GM19463 (cell line): Measurements from ENCODE around the gene BRD7.

Experiments used
- ATAC-seq: cut with Tn5 transposase; IDR thresholded peaks from one replicate; pipeline ENCODE4 v1.9.1; 2021; ENCODE audit warnings: mild to moderate bottlenecking, moderate library complexity; ENCODE audit not compliant: unreplicated experiment

BRD7 gene

DNA sequence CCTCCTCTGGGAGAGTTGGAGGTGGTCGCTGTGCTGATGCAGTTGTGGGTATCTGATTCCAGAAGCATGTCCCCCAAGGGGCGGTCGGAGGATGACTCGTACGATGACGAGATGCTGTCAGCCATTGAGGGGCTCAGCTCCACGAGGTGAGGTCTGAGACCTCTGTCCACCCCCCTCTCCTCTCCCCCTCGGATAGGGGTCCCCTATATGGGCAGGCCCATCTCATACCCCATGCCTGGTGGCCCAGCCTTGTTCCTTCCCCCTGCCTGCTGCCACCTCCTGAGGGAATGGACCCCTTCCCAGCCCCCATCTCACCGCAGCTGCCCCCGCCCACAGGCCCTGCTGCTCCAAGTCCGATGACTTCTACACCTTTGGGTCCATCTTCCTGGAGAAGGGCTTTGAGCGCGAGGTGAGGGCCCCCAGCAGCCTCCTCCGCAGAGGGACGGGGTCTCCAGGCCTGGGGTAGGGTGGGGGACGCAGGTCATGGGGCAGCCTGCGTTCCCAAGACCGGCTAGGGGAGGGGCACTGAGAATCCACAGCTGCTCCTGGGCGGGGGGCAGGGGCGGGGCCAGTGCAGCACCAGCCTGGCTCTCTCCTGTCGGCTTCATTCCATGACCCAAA, 63.2 kb downstream of the BRD7 start:
- ATAC-seq = no peak

DNA sequence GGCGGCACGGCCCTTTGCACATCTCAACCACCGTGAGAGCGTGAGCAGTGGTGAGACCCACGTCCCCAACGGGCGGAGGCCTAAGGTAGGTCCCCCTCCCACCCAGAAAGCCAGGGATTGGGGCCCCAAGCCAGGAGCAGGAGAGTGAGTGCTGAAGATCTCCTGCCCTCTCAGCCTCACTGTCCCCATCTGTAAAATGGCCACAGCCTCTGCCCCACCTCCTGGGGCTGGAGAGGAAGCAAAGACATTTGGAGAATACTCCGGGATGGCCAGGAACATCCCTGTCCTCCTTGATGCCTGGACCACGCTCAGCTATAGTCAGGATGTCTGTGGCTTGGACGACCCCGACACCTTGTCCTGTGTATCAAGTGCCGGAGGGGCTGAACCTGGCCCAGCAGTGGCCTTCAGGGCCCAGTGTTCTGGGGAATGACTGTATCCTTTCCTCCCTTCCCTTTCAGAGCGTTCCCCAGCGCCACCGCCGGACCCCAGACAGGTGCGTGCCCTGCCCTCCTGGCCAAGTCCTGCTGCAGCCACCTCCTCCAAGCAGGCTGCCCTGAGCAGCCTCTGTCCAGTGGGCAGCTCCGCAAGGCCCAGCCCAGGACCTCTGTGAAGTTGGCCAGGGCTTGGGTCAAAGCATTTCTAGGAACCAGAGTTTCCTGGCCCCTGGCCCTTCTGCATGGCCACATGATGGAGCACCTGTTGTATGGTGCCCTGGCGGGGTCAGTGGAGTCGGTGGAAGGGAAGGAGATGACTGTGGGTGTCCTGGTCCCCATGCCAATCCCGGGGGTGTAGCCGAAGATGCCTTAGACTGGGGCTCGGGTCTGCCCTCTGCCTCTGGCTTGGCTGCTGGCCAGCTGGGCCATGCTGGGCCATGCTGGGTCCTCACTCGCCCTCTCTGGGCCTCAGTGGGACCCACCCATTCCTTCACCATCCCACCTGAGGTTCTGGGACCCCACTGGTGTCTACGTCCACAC, 64.0 kb downstream of the BRD7 start:
- no peak for ATAC-seq

DNA sequence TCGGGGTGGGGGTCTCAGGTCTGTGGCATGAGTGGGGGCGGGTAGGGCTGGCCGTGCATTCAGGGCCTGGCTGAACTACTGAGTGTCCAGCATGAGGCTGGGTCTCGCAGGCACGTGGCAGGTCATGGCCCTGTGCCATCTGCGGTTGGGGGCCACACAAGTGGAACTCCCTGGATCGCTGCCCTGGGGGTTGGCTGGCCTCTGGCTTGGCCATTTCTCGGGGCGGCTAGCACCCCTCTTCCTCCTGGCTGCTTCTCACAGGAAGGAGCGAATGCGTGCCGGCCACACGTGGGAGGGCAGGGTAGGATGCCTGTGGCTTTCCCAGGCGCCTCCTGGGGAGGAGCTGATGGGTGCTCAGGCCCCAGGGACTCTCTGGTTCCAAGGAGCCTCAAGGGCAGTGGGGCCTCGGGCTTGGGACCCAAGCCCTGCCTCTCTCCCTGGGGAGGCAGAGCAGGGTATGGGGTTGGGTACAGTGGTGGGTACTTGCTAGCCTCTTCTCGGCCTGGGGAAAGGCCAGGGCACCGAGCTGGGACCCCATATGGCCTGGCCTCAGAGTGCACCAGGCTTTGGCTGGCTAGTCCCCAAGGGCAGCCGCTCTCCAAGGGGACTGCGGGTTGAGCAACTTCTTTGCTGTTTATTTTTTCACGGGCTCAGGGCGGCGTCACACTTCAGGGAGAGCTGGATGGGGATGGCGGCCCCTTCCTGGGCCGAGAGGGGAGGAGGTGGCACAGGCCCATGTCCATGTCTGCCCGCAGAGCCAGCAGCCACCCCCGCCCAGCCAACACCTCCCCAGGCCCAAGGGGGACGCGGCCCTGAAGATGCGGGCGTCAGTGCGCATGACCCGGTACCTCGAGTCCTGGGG, 65.0 kb downstream of the BRD7 start:
- no peak for ATAC-seq

DNA sequence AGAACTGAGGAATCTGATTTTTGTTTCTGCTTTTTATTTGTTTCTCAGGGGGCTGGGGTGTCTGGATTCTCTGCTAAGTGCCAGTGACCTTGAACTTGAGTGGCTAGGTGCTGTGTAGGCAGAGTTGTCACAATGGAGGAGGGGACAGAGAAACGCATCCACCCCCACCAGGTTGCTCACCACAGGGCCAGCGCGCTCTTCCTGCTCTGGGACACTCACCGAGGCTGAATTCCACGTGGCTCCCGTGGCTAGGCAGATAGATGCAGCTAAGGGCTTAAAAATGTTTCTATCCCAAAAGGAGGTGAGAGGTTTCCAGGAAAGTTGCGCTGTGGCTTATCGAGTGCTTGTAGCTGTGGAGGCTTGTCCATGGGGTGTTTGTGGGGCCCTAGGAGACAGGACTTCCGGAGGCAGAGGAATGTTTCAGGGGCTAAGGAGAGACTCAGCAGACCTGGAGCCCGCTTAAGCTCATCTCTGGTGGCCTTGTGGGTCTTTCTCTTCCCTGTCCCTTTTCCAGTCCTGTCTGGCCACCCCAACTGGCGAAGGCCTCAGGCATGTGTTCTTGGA, 65.7 kb downstream of the BRD7 start:
- no peak for ATAC-seq

DNA sequence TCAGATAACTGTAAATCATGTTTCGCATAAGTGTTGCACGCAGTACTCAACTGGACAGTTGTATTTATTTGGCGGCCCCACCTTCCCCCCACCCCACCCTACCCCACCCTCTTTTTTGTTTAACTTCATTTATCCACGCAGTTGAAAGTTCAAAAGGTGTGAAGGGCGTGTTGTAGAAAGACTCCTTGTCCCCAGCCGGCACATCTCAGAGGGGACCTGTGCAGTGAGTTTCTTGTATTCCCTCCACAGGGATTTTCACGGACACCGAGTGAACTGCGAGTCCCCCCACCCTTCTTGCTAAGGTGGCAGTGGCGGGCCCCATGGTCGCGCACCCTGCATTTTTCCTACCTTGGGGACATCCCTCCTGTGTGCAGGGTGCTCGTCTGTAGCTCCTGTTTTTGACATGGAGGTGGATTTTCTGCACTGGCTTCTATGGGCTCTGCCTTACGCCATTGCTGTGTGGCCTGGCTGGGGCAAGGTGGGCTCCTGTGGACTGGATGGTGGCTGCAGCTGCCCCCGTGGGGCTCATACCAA, 66.2 kb downstream of the BRD7 start:
- no peak for ATAC-seq

DNA sequence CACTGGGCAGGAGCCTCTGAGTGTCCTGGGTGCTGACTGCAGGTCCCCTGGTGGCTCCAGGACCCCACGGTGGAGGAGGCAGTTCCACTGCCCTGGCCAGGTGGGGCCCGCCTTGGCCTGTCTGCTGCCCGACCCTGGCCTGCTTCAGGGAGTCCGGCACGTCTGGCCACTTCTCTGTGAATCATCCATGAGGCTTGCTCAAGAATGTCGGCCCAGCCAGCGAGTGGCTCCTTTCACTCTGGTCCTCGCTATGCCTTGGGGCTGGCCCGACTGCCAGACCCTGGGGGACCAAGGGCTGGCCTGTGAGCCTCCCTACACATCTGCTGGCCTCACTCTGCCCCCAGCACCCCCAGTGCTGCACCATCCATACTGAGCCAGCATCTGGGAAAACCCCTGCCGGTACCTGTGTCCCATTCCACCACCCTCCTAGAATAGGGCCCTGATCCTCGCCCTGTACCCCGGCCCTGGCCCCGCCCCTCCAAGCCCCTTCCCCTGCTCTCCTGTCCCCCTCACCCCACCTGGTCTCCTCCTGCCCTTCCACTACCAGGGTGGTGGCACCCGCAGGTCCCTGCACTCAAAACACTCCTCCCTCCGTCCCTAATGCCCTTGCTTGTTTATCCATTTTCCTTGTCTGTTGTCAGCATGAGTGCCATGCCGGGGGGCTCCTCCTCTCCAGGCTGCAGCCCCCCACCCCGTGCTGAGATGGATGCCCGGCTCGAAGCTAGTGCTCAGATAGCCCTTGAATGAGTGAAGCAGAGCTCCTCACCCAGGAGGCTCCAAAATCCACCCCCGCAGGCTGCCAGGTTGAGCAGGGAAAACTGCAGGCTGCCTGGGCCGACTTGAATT, 66.9 kb downstream of the BRD7 start:
- ATAC-seq = no peak

DNA sequence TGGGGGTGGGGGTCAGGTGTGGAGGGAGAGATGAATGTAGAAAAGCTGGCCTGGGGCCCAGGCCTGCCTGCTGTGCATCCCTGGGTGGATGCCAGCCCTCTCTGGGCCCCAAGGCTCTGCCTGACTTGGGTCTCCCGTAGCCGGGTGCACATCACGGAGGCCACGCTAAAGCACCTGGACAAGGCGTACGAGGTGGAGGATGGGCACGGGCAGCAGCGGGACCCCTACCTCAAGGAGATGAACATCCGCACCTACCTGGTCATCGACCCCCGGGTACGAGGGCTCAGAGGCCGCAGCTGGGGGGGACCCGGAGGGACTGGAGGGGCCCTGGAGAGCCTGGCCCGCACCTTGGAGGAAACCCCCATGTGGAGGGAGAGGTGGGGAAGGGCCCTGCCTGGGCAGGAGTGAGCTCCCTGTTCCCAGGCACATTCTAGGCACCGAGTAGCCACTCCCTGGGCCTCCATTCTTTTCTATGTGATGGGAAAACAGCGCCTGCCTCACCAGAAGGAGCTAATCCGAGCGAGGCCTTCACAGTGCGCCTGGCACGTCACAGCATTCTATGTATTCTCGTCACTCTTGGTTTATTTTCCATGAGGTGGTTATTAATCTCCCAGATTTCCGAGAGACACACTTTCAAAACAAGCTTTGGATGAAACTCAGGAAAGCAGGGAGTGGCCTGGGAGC, 67.7 kb downstream of the BRD7 start:
- no peak for ATAC-seq

DNA sequence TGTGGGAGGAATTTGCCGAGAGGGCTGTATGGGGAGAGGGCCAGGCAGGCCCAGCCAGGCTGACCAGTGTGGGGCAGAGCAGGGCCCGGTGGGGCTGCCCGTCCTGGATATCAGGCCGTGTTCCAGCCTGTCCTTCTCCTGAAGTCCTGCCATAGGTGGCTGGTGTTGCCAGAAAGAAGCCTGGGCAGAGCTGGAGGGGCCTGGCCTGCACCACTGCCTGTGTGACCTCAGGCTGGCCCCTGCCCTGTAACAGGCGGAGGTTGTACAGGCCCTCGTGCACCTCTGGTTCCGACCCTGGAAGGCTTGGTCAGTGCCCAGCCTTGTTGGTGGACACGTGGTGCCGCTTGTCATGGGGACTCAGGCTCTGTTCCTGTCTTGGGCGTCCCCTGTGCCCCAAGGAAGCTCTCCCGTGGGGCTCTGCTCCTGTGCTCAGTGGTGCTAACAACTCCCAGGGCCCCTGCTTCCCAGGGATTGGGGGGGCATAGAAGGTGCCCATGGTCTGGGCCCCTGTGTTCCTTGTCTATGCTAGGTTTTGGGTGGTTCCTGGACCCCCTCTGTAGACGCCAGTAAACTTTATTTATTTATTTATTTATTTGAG, 69.2 kb downstream of the BRD7 start:
- ATAC-seq = no peak

DNA sequence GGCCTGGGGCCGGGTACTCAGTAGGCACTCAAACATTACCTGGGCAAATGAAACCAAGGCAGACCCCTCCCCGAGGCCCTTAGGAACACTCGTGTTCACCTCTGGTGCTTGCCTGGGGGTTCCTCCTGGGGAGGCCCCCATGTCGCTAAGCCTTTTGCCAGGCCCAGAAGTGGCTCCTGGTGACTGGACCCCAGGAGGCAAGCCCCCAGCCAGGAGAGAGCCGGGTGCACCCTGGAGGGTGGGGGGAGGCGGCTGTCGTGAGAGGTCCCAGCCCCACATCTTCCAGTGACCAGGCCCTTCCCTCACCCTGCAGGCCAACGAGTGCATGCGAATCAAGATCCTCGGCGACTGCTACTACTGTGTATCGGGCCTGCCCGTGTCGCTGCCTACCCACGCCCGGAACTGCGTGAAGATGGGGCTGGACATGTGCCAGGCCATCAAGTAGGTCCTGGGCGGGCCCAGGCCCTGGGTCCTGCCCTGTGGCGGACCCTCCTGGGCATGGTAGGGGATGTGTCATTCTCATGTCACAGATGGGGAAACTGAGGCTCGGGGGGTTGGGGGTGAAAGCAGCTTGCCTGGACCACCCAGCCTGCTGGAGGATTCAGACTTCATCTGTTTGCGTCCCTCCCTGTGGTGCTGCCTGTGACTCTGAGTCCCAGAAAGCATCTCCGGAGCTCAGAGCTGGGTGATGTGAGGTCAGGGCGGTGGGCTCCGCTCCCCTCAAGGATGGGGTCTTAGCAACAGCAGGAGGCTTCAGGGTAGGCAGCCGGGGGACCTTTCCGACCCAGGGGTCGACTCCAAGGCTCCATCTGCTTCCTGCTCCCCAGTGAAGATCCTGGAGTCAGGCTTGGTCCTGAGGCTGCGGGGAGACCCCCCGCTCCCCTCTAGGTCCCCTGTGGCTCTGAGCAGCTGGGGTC, 69.9 kb downstream of the BRD7 start:
- ATAC-seq = no peak

DNA sequence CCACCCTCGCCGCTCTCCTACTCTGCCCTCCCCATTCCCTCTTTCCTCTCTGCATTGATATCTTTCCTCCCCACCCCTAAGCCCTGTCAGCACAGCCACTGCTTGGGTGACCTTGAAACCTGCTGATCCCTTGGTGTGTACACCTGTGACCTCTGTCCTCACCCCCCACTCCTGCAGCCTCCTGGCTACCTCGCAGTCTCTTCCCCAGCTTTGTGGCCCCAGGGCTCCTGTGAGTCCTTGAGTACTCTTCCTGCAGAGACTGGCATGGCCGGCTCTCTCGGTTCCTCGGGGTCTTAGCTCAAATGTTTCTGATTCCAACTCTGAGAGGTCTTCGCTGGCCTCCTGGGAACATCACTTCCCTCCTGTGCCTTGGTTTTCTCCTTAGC, 70.7 kb downstream of the BRD7 start:
- no peak for ATAC-seq

DNA sequence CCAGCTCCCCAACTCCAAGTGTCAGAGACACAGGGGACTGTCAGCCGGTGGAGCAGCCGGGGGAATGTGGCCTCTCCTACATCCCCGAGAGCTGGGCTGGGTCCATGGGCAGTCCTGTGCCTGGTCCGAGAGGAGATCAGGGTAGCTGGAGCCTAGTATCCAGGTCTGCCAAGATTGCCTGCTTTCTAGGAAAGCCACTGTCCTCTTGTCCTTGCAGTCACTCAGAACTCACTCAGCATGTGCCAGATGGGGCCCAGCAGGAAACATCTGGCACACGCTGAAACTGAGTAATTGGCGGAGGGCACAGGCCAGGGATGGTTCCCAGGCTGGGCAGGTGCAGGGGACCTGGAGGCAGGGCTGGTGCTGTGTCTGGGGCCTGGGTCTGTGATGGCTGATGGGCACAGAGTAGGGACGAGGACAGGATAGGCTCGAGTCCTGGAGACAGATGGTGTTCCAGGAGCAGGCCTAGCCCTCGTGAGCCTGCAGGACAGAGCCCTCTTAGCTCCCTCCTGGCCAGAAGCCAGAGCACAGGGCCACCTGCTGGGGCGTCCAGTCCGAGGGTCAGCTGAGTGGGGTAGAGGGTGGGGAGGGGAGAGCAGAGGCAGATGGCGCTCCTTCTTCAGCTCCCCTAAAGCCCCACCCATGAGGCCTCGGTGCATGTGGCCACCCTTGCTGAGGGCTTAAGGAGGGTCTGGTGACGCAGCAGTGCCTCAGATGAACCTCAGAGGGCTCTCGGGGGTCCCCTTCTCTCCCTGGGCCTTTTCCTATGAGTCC, 71.3 kb downstream of the BRD7 start:
- ATAC-seq = no peak

DNA sequence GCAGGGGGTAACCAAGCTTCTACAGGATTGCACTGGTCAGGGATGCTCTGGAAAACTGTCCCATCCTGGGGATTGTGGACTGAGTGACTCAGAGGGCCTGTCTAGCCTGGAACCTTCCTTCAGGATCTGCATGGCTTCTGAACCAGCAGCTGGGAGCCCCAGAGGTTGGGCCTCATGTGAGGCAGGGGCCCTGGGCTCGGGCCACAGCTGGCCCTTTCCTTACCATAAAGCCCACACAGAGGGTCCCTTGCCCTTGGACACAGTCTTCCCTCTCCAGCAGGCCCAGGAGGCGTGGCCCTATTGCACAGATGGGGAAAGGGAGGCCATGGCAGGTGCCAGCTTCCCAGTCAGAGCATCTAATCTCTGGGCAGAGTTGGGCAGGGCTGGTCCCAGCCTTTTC, 72.0 kb downstream of the BRD7 start:
- ATAC-seq = no peak

DNA sequence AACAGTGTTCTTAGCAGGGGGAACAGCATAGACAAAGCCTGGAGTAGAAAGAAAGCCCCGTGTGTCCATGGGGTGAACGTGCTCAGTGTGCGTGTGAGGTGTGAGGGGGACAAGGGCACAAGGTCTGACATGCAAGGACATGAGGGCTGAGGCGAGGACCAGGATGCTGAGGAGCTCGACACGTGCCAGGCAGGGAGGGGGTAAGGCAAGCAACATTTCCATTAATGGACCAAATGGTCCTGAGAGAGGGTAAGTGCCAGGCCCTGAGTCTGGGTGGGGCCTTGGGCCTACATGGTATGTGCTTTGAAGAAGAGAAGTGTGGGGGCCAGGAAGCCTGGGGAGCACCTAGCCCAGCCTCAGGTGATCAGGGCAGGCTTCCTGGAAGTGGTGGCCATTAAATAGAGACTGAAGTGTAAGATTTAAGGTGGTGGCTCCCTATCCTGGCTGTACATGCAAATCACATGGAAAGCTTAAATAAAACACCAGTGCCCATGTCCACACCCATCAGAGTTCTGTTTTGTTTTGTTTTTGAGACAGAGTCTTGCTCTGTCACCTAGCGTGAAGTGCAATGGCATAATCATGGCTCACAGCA, 73.2 kb downstream of the BRD7 start:
- no peak for ATAC-seq

DNA sequence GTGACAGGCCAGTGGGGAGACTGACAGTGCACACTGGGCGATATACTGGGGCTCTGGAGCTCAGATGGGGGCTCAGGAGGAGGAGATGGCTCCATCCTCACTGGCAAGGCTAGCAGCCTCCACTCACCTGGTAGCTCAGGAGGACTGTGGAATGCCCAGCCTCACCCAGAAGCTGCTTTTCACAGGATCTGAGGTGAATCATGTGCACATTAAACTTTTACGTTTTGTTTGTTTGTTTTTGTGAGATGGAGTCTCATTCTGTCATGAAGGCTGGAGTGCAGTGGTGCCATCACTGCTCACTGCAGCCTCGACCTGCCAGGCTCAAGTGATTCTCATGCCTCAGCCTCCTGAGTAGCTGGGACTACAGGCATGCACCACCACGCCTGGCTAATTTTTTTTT, 73.8 kb downstream of the BRD7 start:
- ATAC-seq = no peak

DNA sequence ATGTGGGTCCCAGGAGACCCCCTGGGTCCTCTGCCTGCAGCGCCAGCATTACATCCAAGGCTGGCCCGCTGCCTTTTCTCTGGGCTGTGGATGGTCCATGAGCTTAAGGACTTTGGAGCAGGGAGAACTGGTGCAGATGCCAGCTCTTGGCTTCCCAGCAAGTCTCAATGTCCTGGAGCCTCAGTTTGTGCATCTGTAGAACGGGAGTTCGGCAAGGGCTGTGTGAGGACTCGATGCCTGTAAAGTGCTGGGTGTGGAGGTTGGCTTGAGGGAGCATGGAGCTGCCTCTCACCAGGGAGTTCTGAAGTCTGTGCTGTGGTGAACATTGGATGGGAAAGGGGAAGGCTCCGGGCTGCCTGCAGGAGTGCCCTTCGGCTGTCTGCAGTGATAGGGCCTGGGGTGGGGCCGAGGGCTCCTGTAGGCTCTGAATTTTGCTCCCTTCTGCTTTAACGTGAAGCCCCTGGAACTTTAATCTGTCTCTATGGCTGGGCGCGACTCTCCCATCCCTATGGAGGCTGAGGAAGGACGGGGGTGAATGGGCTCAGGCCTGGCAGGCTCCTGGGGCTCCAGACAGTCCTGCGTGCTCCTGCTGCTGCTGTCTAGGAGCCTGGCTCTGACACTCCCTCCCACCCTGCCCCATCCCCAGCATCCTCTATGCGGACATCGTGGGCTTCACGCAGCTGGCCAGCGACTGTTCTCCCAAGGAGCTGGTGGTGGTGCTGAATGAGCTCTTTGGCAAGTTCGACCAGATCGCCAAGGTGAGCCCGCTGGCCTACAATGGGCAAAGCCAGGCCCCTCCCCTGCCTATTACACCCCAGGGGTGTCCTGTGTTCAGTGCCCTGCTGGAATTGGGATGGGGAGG, 74.6 kb downstream of the BRD7 start:
- no peak for ATAC-seq
